GM12864 (cell line): ENCODE measurements around the gene PDHA1.

Experiments
- DNase-seq: peaks from one replicate; pipeline ENCODE4 v3.0.0-alpha.2; 2011; ENCODE audit warnings: low read depth
- H3K4me3 ChIP-seq: 2 replicates; pipeline ENCODE4 v1.5.1; 2011; ENCODE audit warnings: mild to moderate bottlenecking, low read depth, low read length, control low read depth
- CTCF ChIP-seq: IDR thresholded peaks from 2 replicates; pipeline ENCODE4 v1.5.1; 2011; ENCODE audit warnings: low read depth, mild to moderate bottlenecking, moderate library complexity, low read length, control low read depth, inconsistent platforms; ENCODE audit errors: missing control alignments

Gene PDHA1

DNA sequence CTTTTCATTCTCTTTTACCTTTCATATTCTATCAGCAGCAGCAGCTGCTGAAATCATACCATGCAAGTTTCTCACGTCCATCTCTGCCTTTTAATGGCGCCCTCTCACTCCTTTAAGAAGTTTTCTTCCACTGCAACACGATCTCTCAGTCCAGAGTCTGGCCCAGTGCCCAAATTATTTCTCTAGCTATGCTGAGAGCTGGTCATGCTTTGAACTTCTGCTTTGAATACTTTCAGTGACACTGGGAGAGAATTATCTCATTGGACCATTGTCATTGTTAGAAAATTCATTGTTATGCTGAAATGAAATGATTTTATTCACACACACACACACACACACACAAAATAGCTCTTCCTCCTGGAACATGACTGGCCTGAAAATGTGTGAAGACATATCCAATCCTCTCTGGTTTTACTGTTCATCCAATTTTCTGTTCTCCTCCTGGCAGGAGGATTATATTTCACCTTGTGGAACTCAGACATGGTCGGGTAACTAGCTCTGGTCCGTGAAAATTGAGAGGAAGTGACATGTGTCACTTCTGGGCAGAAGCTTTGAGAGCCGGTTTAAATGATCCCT is 1.3 kb upstream of the PDHA1 start:
- no peak overlapping the region for H3K4me3 ChIP-seq
- no peak for TF ChIP-seq CTCF
- DNase-seq = no peak

- no peak for DNase-seq
- TF ChIP-seq CTCF = no peak
- peak overlapping the region; percentile 85 for H3K4me3 ChIP-seq
Measured at GRCh38 chrX:19343085-19343534, 617 bp upstream of the PDHA1 start.

- no peak for DNase-seq
Measured at GRCh38 chrX:19344661-19345060, 934 bp downstream of the PDHA1 start.

GRCh38 chrX:19347916-19348315 is 4.2 kb downstream of the PDHA1 start:
- DNase-seq = no peak
- no peak overlapping the region for H3K4me3 ChIP-seq
- TF ChIP-seq CTCF = no peak

More at GRCh38 chrX:19344661-19345060, 934 bp downstream of the PDHA1 start:
- no peak for TF ChIP-seq CTCF
- peak overlapping the region; percentile 85 for H3K4me3 ChIP-seq

DNA sequence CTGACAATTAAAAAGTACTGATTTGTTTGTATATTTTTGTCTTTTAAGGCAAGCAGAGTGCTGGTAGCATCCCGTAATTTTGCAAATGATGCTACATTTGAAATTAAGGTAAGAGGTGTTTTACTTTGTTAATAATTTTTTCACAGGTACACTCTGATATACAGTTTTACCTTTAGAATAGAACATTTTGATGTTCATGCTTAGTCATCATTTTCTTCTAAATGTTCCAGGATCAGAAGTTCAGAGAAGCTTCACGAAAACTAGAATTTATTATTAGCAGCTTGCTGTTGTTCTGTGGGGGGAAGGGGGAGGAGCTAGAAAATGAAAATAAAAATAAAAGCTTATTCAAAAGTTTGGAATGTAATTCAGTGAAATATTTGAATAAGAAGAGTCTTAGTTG is 5.5 kb downstream of the PDHA1 start:
- DNase-seq = no peak
- no peak overlapping the region for H3K4me3 ChIP-seq
- no peak for TF ChIP-seq CTCF

DNA sequence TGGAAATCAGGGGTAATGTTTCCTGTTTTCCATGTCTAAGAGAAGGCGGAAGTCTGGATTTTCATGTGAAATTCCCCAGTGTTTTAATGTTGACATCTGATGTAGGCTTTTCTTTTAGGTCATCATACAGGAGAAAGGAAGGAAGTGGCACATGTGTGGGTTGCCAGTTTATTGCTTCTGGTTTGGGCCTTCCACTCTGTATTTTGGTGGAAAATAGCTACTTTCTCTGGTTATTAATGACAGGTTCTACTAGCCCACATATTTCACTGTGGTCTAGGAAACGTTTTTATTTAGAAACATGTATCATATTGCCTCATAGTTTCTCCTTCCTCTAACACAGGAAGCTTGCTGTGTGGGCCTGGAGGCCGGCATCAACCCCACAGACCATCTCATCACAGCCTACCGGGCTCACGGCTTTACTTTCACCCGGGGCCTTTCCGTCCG is 7.2 kb downstream of the PDHA1 start:
- no peak for TF ChIP-seq CTCF
- H3K4me3 ChIP-seq = no peak overlapping the region
- DNase-seq = peak; percentile 8

DNA sequence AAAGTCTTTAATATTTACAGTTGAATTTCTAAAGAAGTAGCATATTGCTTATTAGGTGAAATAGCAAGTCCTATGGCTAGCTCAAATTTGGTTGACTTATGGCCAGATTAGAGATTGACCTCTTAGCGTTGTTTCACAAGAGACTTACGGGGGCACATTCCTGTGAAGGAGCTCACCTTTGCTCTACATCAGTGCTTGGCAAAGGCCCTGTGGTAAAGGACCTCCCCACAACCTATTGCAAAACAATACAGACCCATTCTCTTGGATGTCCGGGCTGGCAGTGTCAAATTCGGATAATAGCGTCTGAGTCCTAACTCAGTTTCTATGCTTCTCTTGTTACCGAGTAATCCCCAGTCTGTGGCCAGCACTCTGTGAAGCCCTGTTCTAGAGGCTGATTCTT is 10.9 kb downstream of the PDHA1 start:
- no peak for DNase-seq
- no peak for TF ChIP-seq CTCF

More for the DNA sequence above, 10.9 kb downstream of the PDHA1 start:
- no peak overlapping the region for H3K4me3 ChIP-seq
